GM13977 (cell line): Measurements from ENCODE around the gene DYRK1A.

Experiments used
- DNase-seq: peaks from one replicate; pipeline ENCODE4 v3.0.0; 2012; ENCODE audit warnings: low spot score
- CTCF ChIP-seq: IDR thresholded peaks from 2 replicates; pipeline ENCODE4 v1.5.1; 2012; ENCODE audit warnings: mild to moderate bottlenecking, control low read depth; ENCODE audit not compliant: insufficient read depth; ENCODE audit errors: extremely low read depth, missing control alignments
- in situ Hi-C: fragments of 300-500 bp; cut with MboI; formaldehyde crosslinking; loops from one replicate; pipeline ENCODE4 v1.12.0; 2022; ENCODE audit warnings: low sequenced_read_pairs, low pct_unique_long_range_greater_than_20kb, mixed read lengths, inconsistent platforms; ENCODE audit not compliant: unreplicated experiment

DYRK1A gene

GRCh38 chr21:37370152-37371040 is 3.8 kb downstream of the DYRK1A start:
- TF ChIP-seq CTCF = no peak
- DNase-seq = peak; percentile 44
- in situ Hi-C loops = no loop called here

- DNase-seq = no peak
- TF ChIP-seq CTCF = no peak
- in situ Hi-C loops = no loop called here
Observed at GRCh38 chr21:37371041-37371397, 4.4 kb downstream of the DYRK1A start.

- TF ChIP-seq CTCF = no peak
- in situ Hi-C loops = no loop called here
- no peak for DNase-seq
Observed at GRCh38 chr21:37372127-37372731, 5.7 kb downstream of the DYRK1A start.

GRCh38 chr21:37372951-37373350 is 6.4 kb downstream of the DYRK1A start:
- DNase-seq = no peak
- no peak for TF ChIP-seq CTCF
- in situ Hi-C loops = no loop called here

GRCh38 chr21:37373539-37373938 is 7.0 kb downstream of the DYRK1A start:
- TF ChIP-seq CTCF = no peak

GRCh38 chr21:37374027-37374426 is 7.5 kb downstream of the DYRK1A start:
- in situ Hi-C loops = no loop called here
- no peak for DNase-seq
- no peak for TF ChIP-seq CTCF

More at GRCh38 chr21:37373539-37373938, 7.0 kb downstream of the DYRK1A start:
- DNase-seq = no peak
- in situ Hi-C loops = no loop called here
